ENCODE data around the gene OR6C76.
A peak's percentile ranks its signal among the peaks of the same experiment; 100 is the strongest.

The OR6C76 gene

DNA sequence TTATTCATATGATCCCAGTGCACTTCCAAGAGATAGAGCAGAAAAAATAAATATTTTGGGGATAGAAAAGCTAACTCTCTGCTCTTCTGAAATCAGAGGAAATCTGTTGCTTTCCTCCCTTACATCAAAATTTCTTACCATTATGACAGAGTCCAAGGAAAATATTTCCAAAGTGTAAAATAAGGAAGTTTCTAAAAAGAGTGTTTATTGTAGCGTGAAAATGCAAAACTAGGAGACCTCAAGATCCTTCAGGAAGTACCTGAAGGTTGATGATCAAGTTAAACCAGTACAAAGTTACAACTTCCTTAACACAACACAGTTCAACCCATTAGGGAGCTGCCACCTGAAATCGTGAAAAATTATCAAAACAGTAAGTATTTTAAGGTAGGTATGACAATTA, 17.7 kb downstream of the OR6C76 start, which contains the start of gene OR6C2:
TSS of gene OR6C2 (plus strand) at position 301 of the 400 bp plus-strand sequence. CDS start 8,138 bp downstream, outside the sequence.
- Histone ChIP-seq H3K9me3 (ENCODE audit: insufficient read depth, low read depth, low read length) (no peaks in the 10 kb centered on the region), H3K27me3 (ENCODE audit: insufficient read depth, low read length, poor library complexity, severe bottlenecking) (no peaks in the 10 kb centered on the region), H3K9me2 (replicated peaks; ENCODE audit: low read depth, low read length) (no peaks in the 10 kb centered on the region), H3K9ac (ENCODE audit: low read depth, low read length, poor library complexity, severe bottlenecking) (no peak within 1 kb of the TSS), H2AFZ (ENCODE audit: low read length) (no peak within 1 kb of the TSS), H3K4me3 (ENCODE audit: low read length, poor library complexity, severe bottlenecking) (no peak within 1 kb of the TSS), H4K20me1 (ENCODE audit: insufficient read depth, low read length, poor library complexity, severe bottlenecking) (no peaks in the 10 kb centered on the region), H3K4me1 (ENCODE audit: insufficient read depth, low read length, poor library complexity, severe bottlenecking) (no peaks in the 10 kb centered on the region), H3F3A (ENCODE audit: low read depth) (no peaks in the 10 kb centered on the region), H3K79me2 (ENCODE audit: insufficient read depth, low read length) (no peaks in the 10 kb centered on the region), H3K4me2 (ENCODE audit: low read depth, low read length, poor library complexity, severe bottlenecking) (no peak within 1 kb of the TSS), H3K36me3 (ENCODE audit: insufficient read depth, low read length) (no peaks in the 10 kb centered on the region)
- TF ChIP-seq, protein P1, sequence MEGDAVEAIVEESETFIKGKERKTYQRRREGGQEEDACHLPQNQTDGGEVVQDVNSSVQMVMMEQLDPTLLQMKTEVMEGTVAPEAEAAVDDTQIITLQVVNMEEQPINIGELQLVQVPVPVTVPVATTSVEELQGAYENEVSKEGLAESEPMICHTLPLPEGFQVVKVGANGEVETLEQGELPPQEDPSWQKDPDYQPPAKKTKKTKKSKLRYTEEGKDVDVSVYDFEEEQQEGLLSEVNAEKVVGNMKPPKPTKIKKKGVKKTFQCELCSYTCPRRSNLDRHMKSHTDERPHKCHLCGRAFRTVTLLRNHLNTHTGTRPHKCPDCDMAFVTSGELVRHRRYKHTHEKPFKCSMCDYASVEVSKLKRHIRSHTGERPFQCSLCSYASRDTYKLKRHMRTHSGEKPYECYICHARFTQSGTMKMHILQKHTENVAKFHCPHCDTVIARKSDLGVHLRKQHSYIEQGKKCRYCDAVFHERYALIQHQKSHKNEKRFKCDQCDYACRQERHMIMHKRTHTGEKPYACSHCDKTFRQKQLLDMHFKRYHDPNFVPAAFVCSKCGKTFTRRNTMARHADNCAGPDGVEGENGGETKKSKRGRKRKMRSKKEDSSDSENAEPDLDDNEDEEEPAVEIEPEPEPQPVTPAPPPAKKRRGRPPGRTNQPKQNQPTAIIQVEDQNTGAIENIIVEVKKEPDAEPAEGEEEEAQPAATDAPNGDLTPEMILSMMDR (conservative IDR thresholded peaks at IDR 0.05; ENCODE audit: low read length) = no peak
- no peak for TF ChIP-seq EZH2phosphoT487 (IDR thresholded peaks at IDR 0.05; ENCODE audit: borderline replicate concordance)

DNA sequence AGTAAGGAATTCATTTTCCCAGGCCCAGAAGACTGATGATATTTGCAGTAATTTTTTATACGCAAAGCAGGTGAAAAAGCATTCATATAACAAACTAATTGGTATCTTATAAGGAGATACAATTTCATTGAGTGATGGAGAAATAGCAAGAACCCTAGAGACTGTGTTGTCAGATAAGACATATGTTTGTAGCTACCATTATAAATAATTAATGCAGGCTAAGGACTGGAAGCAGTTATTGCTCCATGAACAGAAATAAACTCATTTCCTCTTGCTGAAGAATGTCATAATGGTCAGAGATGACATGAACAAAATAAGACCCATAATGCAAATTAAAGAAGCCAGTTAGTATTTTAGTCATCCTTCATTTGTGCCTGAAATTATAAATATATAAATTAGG, 19.3 kb downstream of the OR6C76 start:
- H3K79me2 ChIP-seq (ENCODE audit: insufficient read depth, low read length) = no peaks in the 10 kb centered on the region
- no peaks in the 10 kb centered on the region for H3K4me1 ChIP-seq (ENCODE audit: insufficient read depth, low read length, poor library complexity, severe bottlenecking)
- H4K20me1 ChIP-seq (ENCODE audit: insufficient read depth, low read length, poor library complexity, severe bottlenecking) = no peaks in the 10 kb centered on the region
- no peaks in the 10 kb centered on the region for H3K36me3 ChIP-seq (ENCODE audit: insufficient read depth, low read length)
- no peaks in the 10 kb centered on the region for H3K9me2 ChIP-seq (replicated peaks; ENCODE audit: low read depth, low read length)
- no peak for TF ChIP-seq EZH2phosphoT487 (IDR thresholded peaks at IDR 0.05; ENCODE audit: borderline replicate concordance)
- TF ChIP-seq, protein P1 (conservative IDR thresholded peaks at IDR 0.05; ENCODE audit: low read length) = no peak
- H3K9me3 ChIP-seq (ENCODE audit: insufficient read depth, low read depth, low read length) = no peaks in the 10 kb centered on the region
- H3K9ac ChIP-seq (ENCODE audit: low read depth, low read length, poor library complexity, severe bottlenecking) = no peak overlapping the region
- no peak overlapping the region for H3K4me2 ChIP-seq (ENCODE audit: low read depth, low read length, poor library complexity, severe bottlenecking)
- no peaks in the 10 kb centered on the region for H3F3A ChIP-seq (ENCODE audit: low read depth)
- no peaks in the 10 kb centered on the region for H3K27me3 ChIP-seq (ENCODE audit: insufficient read depth, low read length, poor library complexity, severe bottlenecking)
- H3K4me3 ChIP-seq (ENCODE audit: low read length, poor library complexity, severe bottlenecking) = no peak overlapping the region
- H2AFZ ChIP-seq (ENCODE audit: low read length) = no peak overlapping the region

- Histone ChIP-seq H3K4me1 (ENCODE audit: insufficient read depth, low read length, poor library complexity, severe bottlenecking) (no peaks in the 10 kb centered on the region), H3K79me2 (ENCODE audit: insufficient read depth, low read length) (no peaks in the 10 kb centered on the region), H3K9ac (ENCODE audit: low read depth, low read length, poor library complexity, severe bottlenecking) (no peak overlapping the region), H3K4me2 (ENCODE audit: low read depth, low read length, poor library complexity, severe bottlenecking) (no peak overlapping the region), H2AFZ (ENCODE audit: low read length) (no peak overlapping the region), H3K36me3 (ENCODE audit: insufficient read depth, low read length) (no peaks in the 10 kb centered on the region), H3K4me3 (ENCODE audit: low read length, poor library complexity, severe bottlenecking) (no peak overlapping the region), H3K27me3 (ENCODE audit: insufficient read depth, low read length, poor library complexity, severe bottlenecking) (no peaks in the 10 kb centered on the region), H4K20me1 (ENCODE audit: insufficient read depth, low read length, poor library complexity, severe bottlenecking) (no peaks in the 10 kb centered on the region), H3K9me3 (ENCODE audit: insufficient read depth, low read depth, low read length) (no peaks in the 10 kb centered on the region), H3F3A (ENCODE audit: low read depth) (no peaks in the 10 kb centered on the region), H3K9me2 (replicated peaks; ENCODE audit: low read depth, low read length) (no peaks in the 10 kb centered on the region)
- no peak for TF ChIP-seq EZH2phosphoT487 (IDR thresholded peaks at IDR 0.05; ENCODE audit: borderline replicate concordance)
- TF ChIP-seq, protein P1 (conservative IDR thresholded peaks at IDR 0.05; ENCODE audit: low read length) = peak; percentile 30
Observed at GRCh38 chr12:55446326-55446725, 20.3 kb downstream of the OR6C76 start.
